GM19397 (cell line): ENCODE data around the gene PPCDC.

Source experiments
- ATAC-seq: cut with Tn5 transposase; IDR thresholded peaks from one replicate; pipeline ENCODE4 v1.9.1; 2021; ENCODE audit warnings: mild to moderate bottlenecking, moderate library complexity; ENCODE audit not compliant: unreplicated experiment

PPCDC gene

DNA sequence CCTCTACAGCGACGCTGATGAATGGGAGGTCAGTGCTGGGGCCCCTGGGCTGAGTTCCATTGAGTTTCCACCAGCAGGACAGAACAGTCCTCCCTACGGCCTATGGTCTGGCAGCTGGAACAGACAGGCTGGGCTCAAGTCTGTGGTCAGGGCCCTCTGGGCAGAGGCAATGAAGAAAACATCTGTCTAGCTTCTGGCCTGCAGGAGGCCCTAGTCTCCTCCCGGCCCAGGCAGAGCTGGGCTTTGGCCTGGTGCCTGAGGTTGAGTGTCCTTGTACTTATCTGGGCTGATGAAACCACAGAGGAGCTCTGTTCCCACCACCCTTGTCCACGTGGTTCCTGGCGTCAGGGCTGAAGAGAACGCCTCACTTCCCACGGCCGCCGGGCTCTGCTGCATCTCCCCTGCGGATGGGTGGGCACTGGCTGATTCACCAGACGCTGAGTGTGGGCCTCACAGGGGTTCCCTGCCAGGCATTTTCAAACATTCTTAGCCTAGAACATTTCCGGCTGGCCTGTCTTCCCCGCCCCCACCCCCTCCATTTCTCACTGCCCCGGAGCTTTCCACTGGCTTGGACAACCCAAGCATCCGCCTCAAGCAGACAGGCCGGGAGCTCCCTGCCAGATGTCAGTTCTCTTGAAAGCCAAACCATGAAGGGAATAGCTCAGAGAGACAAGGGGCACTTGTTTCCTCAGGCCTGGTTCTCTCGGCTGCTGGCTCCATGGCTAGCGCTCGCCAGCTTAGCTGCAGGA is 20.3 kb downstream of the PPCDC start:
- peak; percentile 29 for ATAC-seq

GRCh38 chr15:75044258-75044878 is 21.0 kb downstream of the PPCDC start:
- no peak for ATAC-seq

DNA sequence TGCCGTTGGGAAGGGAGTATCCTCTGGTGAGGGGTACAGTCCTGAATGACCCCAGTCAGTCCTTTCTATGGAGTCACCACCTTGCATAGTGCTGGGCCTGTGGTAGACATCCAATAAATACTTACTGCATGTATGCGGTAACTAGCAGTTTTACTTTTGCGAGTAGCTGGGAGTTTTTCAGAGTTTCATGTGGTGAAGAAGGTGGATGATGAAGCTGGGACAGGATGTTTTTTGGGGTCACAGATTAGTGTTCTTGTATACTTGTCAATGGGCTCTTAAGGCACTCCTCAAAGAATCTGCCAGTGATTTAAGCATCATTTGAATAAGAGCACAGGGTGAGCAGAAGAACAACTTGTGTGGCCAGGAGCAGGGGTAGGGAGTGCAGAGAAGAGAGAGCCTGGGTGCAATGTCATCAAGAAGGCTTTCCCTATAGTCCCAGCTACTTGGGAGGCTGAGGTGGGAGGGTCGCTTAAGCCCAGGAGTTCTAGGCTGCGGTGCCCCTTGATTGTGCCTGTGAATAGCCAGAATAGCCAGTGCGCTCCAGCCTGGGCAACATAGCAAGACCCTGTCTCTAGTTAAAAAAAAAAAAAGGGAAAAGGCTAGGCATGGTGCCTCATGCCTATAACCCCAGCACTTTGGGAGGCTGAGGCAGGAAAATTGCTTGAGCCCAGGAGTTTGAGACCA is 22.1 kb downstream of the PPCDC start:
- ATAC-seq = no peak

DNA sequence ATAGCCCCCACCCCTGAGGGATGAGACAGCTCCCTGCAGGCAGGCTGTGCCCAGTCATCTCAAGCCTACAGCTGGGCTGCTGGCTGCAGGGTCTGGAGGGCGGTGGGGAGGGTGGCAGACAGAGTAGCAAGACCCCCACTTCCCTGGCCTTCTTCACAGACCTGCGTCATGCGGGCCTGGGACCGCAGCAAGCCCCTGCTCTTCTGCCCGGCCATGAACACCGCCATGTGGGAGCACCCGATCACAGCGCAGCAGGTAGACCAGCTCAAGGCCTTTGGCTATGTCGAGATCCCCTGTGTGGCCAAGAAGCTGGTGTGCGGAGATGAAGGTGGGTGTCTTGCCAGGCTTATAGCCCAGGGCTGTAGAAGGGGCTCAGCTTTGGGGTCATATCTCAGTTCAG is 25.0 kb downstream of the PPCDC start:
- no peak for ATAC-seq

DNA sequence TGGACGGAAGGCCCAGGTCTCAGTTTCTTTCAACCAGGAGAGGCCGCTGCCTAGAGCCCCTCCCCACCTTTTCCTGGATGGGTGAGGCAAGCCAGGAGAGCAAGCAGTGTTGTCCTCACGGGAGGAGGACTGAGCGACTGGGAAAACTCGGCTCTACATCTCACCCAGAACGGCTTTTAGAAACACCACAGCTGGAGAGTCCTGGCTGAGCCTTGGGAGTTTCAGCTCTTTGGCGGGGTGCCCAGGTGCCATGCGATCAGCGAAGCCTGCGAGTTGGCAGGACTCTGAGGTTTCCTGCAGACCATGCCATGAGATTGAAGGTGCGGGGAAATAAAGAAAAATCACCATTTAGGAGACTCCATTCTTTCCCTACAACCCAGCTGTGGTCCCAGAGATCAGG is 26.0 kb downstream of the PPCDC start:
- no peak for ATAC-seq

DNA sequence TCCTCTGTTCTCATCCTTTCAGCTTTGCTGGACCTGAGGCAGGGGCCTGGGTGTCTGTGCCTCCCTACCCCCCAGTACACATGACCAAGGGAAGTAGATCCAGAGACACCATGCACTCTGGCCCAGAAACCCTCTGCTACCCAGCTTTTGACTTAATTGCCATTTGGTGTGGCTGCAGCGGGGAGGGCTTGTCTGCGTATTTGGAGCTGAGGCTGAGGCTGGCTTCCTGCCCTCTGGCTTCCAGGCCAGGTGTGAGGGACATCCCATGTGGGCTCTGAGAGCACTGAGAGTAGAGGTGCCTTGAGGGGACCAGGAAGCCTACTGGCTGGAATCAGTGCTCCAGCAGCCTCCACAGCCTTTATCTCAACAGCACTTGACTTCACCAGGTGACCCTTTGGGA is 26.9 kb downstream of the PPCDC start:
- no peak for ATAC-seq

DNA sequence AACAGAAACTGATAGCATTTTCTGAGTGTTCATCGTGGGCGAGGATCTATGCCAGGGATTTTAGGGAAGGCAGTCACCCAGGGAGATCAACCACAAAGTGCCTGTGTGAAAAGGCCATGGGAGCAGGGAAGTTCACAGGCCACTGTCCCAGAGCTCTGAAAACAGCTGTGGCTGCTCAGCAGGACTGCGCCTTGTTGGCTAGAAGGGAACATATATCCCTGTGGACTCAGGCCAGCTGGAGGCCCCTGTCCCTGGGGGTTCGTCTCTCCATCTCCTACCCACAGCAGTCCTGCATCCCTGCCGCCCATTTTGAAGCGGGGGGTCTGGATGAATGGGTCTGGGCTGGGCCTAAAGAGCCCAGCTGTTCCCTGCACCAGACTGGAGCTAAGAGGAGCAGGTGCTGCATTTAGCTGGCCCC is 27.8 kb downstream of the PPCDC start:
- ATAC-seq = no peak

- ATAC-seq = no peak
Observed at GRCh38 chr15:75051711-75052110, 28.3 kb downstream of the PPCDC start.

- no peak for ATAC-seq
Observed at GRCh38 chr15:75052972-75053747, 29.8 kb downstream of the PPCDC start.

DNA sequence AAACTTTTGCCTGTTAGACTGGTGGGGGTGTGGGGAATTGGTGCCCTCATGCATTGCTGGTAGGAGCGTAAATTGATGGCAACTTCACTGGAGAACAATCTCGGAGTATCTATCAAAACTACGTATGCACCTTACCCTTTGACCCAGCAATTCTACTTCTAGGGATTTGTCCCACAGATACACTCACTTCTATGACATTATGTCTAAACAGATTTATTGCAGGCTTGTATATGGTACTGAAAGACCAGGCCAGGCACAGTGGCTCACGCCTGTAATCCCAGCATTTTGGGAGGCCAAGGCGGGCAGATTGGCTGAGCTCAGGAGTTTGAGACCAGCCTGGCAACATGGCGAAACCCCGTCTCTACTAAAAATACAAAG is 30.3 kb downstream of the PPCDC start:
- no peak for ATAC-seq

- ATAC-seq = no peak
Observed at GRCh38 chr15:75054172-75054897, 30.9 kb downstream of the PPCDC start.

GRCh38 chr15:75056036-75056435 is 32.6 kb downstream of the PPCDC start:
- ATAC-seq = no peak

DNA sequence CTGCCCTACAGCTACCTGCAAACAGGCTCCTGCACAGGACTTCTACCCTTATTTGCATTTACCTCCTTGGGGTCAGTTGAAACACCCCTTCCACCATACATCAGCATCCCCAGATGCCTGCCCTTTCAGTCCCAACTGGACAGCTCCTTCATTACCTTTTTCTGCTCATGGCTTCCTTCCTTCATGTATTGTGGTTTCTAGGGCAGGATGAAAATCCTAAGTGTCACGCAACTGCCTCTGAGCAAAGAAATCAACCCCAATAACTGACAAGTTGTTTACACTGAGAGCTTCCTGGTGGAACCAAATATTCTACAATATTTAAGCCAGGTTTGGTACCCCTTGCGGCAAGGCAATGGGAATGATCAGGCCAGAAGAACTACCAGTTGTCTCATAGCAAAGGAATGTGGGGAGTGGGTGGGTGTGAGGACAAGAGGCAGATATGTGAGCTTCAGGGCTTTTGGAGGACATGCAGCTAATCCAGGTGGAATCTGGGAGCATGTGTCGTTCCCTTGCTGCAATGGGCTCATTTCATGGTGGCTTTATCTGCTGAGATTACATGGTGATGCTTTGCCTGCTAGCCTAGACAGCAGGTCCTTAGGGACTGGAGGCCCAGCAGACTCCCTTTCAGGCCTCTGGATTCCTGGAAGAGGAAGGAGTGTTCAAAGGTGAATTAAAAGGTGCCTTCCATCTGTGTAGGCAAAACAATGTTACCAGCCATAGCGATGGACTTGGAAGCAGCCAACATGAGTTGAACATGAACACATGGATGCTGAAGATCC is 34.9 kb downstream of the PPCDC start:
- ATAC-seq = no peak

- ATAC-seq = no peak
Observed at GRCh38 chr15:75059607-75060006, 36.2 kb downstream of the PPCDC start.

GRCh38 chr15:75061272-75061671 is 37.9 kb downstream of the PPCDC start:
- no peak for ATAC-seq

- no peak for ATAC-seq
Observed at GRCh38 chr15:75062706-75063105, 39.3 kb downstream of the PPCDC start.

- ATAC-seq = no peak
Observed at GRCh38 chr15:75063338-75063737, 39.9 kb downstream of the PPCDC start.

DNA sequence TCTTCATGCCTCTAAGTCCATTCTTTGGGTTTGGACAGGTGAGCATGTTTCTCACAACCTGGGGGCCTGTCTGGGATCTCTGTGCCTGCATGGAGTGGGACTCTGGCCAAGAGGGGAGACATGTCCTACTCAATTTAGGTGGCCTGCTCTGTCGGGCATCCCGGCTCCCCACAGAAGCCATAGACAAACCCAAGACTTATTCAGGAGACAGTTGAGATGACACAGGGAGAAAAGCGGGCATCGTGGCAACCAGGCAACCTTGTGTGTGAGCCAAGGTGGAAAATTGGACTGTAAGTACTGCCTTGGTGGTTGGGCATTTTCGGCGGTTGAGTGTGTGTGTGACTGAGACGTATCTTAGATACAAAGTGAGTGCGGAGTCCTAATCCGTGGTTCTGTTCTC is 40.5 kb downstream of the PPCDC start:
- no peak for ATAC-seq

DNA sequence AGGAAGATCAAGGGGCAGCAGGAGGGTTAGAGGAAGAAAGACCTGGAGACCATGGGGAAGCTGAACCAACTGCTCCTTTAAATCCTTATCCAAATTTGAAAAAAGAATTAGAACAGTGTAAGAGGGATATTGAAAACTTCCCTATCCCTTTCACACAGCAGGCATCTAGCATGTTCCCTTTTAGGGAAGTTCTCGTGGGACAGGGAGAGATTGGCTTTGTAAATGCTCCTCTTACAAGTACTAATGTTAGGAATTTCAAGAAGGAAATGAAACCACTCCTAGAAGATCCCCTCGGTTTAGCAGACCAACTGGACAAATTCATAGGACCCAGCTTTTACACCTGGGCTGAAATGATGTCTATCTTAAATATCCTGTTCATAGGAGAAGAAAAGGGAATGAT is 41.5 kb downstream of the PPCDC start:
- ATAC-seq = no peak

DNA sequence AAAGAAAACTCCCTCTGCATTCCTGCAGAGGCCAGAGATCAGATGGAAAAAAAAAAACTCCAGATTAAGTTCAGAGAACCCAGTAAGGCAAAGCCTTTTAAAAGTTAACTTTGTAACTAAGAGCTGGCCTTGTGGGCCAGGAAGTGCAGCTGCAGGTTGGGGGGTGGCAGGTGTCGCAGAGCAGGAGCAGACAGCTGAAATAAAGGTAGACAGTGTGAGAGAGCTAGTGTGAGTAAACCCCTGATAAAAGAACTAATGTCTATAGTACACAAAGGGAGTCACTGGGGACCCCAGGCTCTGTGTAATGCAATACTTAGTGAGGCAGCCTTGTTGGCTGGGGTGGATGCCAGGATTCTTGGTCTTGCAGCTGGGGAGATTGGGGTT is 42.1 kb downstream of the PPCDC start:
- ATAC-seq = no peak
